H1 (cell line): Measurements from ENCODE around the gene PRPF39. TPM values are rescaled to one million over a fixed set of nuclear protein-coding genes. Genes with fewer than 3 reads are reported as not detected.

ENCODE experiments used
- CTCF ChIA-PET: fragments of 300-600 bp; sonication (Branson Sonifier 250); formaldehyde crosslinking; loops from one replicate; lab custom pipeline; 2021; ENCODE audit not compliant: partially characterized antibody; lab: Charles Lee
- POLR2A ChIA-PET: fragments of 300-600 bp; sonication (Branson Sonifier 250); formaldehyde crosslinking; loops from one replicate; lab custom pipeline; 2021; ENCODE audit warnings: inconsistent platforms; ENCODE audit not compliant: partially characterized antibody; lab: Charles Lee
- DNase-seq, 2 experiments: peaks; one replicate each; pipeline versions ENCODE4 v3.0.0 to v3.0.0-alpha.2; 2010 to 2022; ENCODE audit warnings: low spot score in 2 of 2, low read depth in 1 of 2, mixed read lengths in 1 of 2
- FAIRE-seq: peaks from 2 replicates; lab custom pipeline; 2011; peaks lifted over from hg19 to GRCh38; lab: Jason Lieb, UNC
- H2AFZ ChIP-seq: 2 replicates; pipeline ENCODE4 v1.8.1; 2012; ENCODE audit warnings: low read length, inconsistent platforms
- H2AK5ac ChIP-seq: 2 replicates; pipeline ENCODE4 v1.6.1; 2013; ENCODE audit warnings: low read depth, low read length
- H2BK120ac ChIP-seq: replicated peaks from 2 replicates; pipeline ENCODE3; 2013; ENCODE audit warnings: low read depth, low read length, inconsistent platforms
- H2BK12ac ChIP-seq: 2 replicates; pipeline ENCODE4 v1.6.1; 2013; ENCODE audit warnings: low read depth, low read length
- H2BK15ac ChIP-seq: 2 replicates; pipeline ENCODE4 v1.6.1; 2013; ENCODE audit warnings: low read length
- H2BK20ac ChIP-seq: 2 replicates; pipeline ENCODE4 v1.6.1; 2013; ENCODE audit warnings: low read length
- H2BK5ac ChIP-seq: 2 replicates; pipeline ENCODE4 v1.6.1; 2013; ENCODE audit warnings: low read depth, low read length
- H3K14ac ChIP-seq: 2 replicates; pipeline ENCODE4 v1.6.1; 2013; ENCODE audit warnings: inconsistent platforms; ENCODE audit not compliant: insufficient read length
- H3K18ac ChIP-seq: 2 replicates; pipeline ENCODE4 v1.6.1; 2013; ENCODE audit warnings: low read length; ENCODE audit errors: extremely low read depth
- H3K23ac ChIP-seq: 2 replicates; pipeline ENCODE4 v1.6.1; 2013; ENCODE audit warnings: inconsistent platforms; ENCODE audit not compliant: insufficient read length
- H3K23me2 ChIP-seq: 2 replicates; pipeline ENCODE4 v1.6.1; 2013; ENCODE audit warnings: low read depth, low read length
- H3K27ac ChIP-seq: 2 replicates; pipeline ENCODE4 v1.6.1; 2011; ENCODE audit warnings: low read depth, low read length, inconsistent platforms
- H3K27me3 ChIP-seq, 4 experiments: replicated peaks in 1 of 4; 1 replicate in 1 of 4; 2 replicates in 3 of 4; pipeline versions ENCODE4 v1.6.1 to v1.8.1; 2011 to 2013; ENCODE audit warnings: low read length in 3 of 4, mild to moderate bottlenecking in 3 of 4, inconsistent platforms in 2 of 4, mixed read lengths in 2 of 4, moderate library complexity in 1 of 4; ENCODE audit not compliant: control insufficient read depth in 3 of 4, insufficient read depth in 3 of 4; ENCODE audit errors: extremely low read depth in 1 of 4
- H3K36me3 ChIP-seq, 4 experiments: 2 replicates each; pipeline versions ENCODE4 v1.6.1 to v1.8.1; 2011 to 2013; ENCODE audit warnings: mild to moderate bottlenecking in 4 of 4, low read length in 3 of 4, moderate library complexity in 2 of 4, control low read depth in 1 of 4, inconsistent platforms in 1 of 4; ENCODE audit not compliant: insufficient read depth in 4 of 4, control insufficient read depth in 2 of 4
- H3K4ac ChIP-seq: replicated peaks from 2 replicates; pipeline ENCODE3; 2013; ENCODE audit warnings: low read length, low read depth, mixed read lengths, inconsistent platforms; ENCODE audit not compliant: insufficient read length
- H3K4me1 ChIP-seq, 4 experiments: replicated peaks in 1 of 4; 1 replicate in 1 of 4; 2 replicates in 3 of 4; pipeline versions ENCODE4 v1.6.1 to v1.8.1; 2011 to 2013; ENCODE audit warnings: low read length in 3 of 4, inconsistent platforms in 2 of 4, mixed read lengths in 1 of 4; ENCODE audit not compliant: insufficient read depth in 4 of 4, control insufficient read depth in 3 of 4
- H3K4me2 ChIP-seq, 2 experiments: 2 replicates each; pipeline versions ENCODE4 v1.6.1 to v1.8.1; 2011 to 2013; ENCODE audit warnings: low read depth in 2 of 2, low read length in 2 of 2, control low read depth in 1 of 2, inconsistent platforms in 1 of 2, mild to moderate bottlenecking in 1 of 2; ENCODE audit not compliant: insufficient read depth in 1 of 2
- H3K4me3 ChIP-seq, 4 experiments: fragments of 200-600, 300-600 bp in 1 of 4; sonication (generic), shearing (Covaris generic), sonication (Bioruptor Twin) in 1 of 4; 2 replicates each; pipeline versions ENCODE4 v1.5.1 to v1.8.1; 2011 to 2016; ENCODE audit warnings: low read length in 4 of 4, low read depth in 3 of 4, control low read depth in 2 of 4, inconsistent platforms in 2 of 4, mild to moderate bottlenecking in 2 of 4, mixed read lengths in 1 of 4, moderate library complexity in 1 of 4; ENCODE audit not compliant: insufficient read depth in 2 of 4; ENCODE audit errors: extremely low read depth in 1 of 4
- H3K56ac ChIP-seq: replicated peaks from 2 replicates; pipeline ENCODE3; 2013; ENCODE audit warnings: low read depth, mild to moderate bottlenecking, mixed read lengths, low read length, inconsistent platforms; ENCODE audit not compliant: insufficient read length
- H3K79me1 ChIP-seq: 2 replicates; pipeline ENCODE4 v1.6.1; 2013; ENCODE audit warnings: low read depth, low read length, control low read depth
- H3K79me2 ChIP-seq, 2 experiments: 2 replicates each; pipeline versions ENCODE4 v1.6.1 to v1.8.1; 2012 to 2013; ENCODE audit warnings: low read length in 2 of 2, mild to moderate bottlenecking in 2 of 2, inconsistent platforms in 1 of 2; ENCODE audit not compliant: insufficient read depth in 2 of 2, control insufficient read depth in 1 of 2
- H3K9ac ChIP-seq, 4 experiments: replicated peaks in 1 of 4; 1 replicate in 1 of 4; 2 replicates in 3 of 4; pipeline versions ENCODE4 v1.6.1 to v1.8.1; 2011 to 2013; ENCODE audit warnings: low read depth in 3 of 4, low read length in 3 of 4, control low read depth in 2 of 4, mild to moderate bottlenecking in 2 of 4, moderate library complexity in 2 of 4, inconsistent platforms in 1 of 4; ENCODE audit errors: extremely low read depth in 1 of 4
- H3K9me3 ChIP-seq, 2 experiments: 2 replicates each; pipeline versions ENCODE4 v1.6.1 to v1.8.1; 2012 to 2013; ENCODE audit warnings: mild to moderate bottlenecking in 2 of 2, moderate library complexity in 2 of 2, control low read depth in 1 of 2, inconsistent platforms in 1 of 2, low read depth in 1 of 2, low read length in 1 of 2, mixed read lengths in 1 of 2; ENCODE audit not compliant: insufficient read depth in 2 of 2
- H4K20me1 ChIP-seq, 2 experiments: replicated peaks in 1 of 2; 2 replicates each; pipeline versions ENCODE3 to v1.8.1; 2011 to 2013; ENCODE audit warnings: inconsistent platforms in 2 of 2, low read length in 2 of 2, mild to moderate bottlenecking in 1 of 2; ENCODE audit not compliant: insufficient read depth in 2 of 2, control insufficient read depth in 1 of 2
- H4K5ac ChIP-seq: 2 replicates; pipeline ENCODE4 v1.6.1; 2013; ENCODE audit warnings: low read length, low read depth, mixed read lengths, inconsistent platforms; ENCODE audit not compliant: insufficient read length
- H4K8ac ChIP-seq: 2 replicates; pipeline ENCODE4 v1.8.0; 2013; ENCODE audit warnings: mild to moderate bottlenecking, moderate library complexity, low read length, inconsistent platforms; ENCODE audit not compliant: insufficient read depth; ENCODE audit errors: extremely low read depth
- H4K91ac ChIP-seq: replicated peaks from 2 replicates; pipeline ENCODE3; 2013; ENCODE audit warnings: low read length, mixed read lengths, inconsistent platforms; ENCODE audit not compliant: insufficient read length
- BACH1 ChIP-seq: IDR thresholded peaks from 2 replicates; pipeline ENCODE4 v1.6.1; 2012; ENCODE audit warnings: low read length, improper control_type of control experiment
- CHD1 ChIP-seq: IDR thresholded peaks from 2 replicates; pipeline ENCODE4 v1.6.1; 2012; ENCODE audit warnings: low read depth, low read length, improper control_type of control experiment
- CREB1 ChIP-seq: IDR thresholded peaks from 2 replicates; pipeline ENCODE4 v1.6.1; 2012; ENCODE audit warnings: inconsistent platforms
- FOSL1 ChIP-seq: IDR thresholded peaks from 2 replicates; pipeline ENCODE4 v1.6.1; 2011; ENCODE audit warnings: mild to moderate bottlenecking, low read depth, low read length, moderate library complexity; ENCODE audit not compliant: insufficient read depth
- GABPA ChIP-seq: IDR thresholded peaks from 2 replicates; pipeline ENCODE4 v1.6.1; 2011; ENCODE audit warnings: mild to moderate bottlenecking, low read length, moderate library complexity, borderline replicate concordance; ENCODE audit not compliant: insufficient read depth
- JUN ChIP-seq: IDR thresholded peaks from 2 replicates; pipeline ENCODE4 v1.6.1; 2011; ENCODE audit warnings: low read depth, mild to moderate bottlenecking, improper control_type of control experiment, low read length
- RAD21 ChIP-seq, 2 experiments: IDR thresholded peaks in 1 of 2; conservative IDR thresholded peaks in 1 of 2; 2 replicates each; pipeline ENCODE4 v1.6.1; 2011; ENCODE audit warnings: low read depth in 2 of 2, low read length in 2 of 2, improper control_type of control experiment in 1 of 2, inconsistent platforms in 1 of 2, mild to moderate bottlenecking in 1 of 2, moderate library complexity in 1 of 2
- RFX5 ChIP-seq: IDR thresholded peaks from 2 replicates; pipeline ENCODE4 v1.6.1; 2011; ENCODE audit warnings: low read depth, low read length, improper control_type of control experiment, borderline replicate concordance
- SUZ12 ChIP-seq: fragments of 200-600 bp; sonication (generic); IDR thresholded peaks from 2 replicates; pipeline ENCODE4 v1.6.1; 2012; ENCODE audit warnings: mild to moderate bottlenecking, inconsistent platforms, low read length, moderate library complexity, mixed read lengths
- TAF1 ChIP-seq: IDR thresholded peaks from 2 replicates; pipeline ENCODE4 v1.6.1; 2011; ENCODE audit warnings: mild to moderate bottlenecking, low read depth, low read length
- USF2 ChIP-seq: IDR thresholded peaks from 2 replicates; pipeline ENCODE4 v1.6.1; 2011; ENCODE audit warnings: low read length, improper control_type of control experiment
- YY1 ChIP-seq: IDR thresholded peaks from 2 replicates; pipeline ENCODE4 v1.6.1; 2011; ENCODE audit warnings: low read depth, mild to moderate bottlenecking, low read length
- WGBS, 2 experiments: shearing (Covaris generic) in 1 of 2; methylation state at CpG; one replicate each; pipeline versions ENCODE4 v1.1.6 to v1.1.7; 2013 to 2015; ENCODE audit warnings: low lambda C conversion rate in 2 of 2, mixed read lengths in 2 of 2, inconsistent platforms in 1 of 2, low coverage in 1 of 2, missing lambda C conversion rate in 1 of 2; ENCODE audit not compliant: insufficient replicate concordance in 2 of 2, insufficient coverage in 1 of 2, insufficient read length in 1 of 2; ENCODE audit errors: extremely low coverage in 1 of 2, missing lambda C conversion rate in 1 of 2; 5-methylcytosine and 5-hydroxymethylcytosine counted together
- polyA plus RNA-seq, 7 experiments: library from polyadenylated mRNA; depleted of rRNA in 3 of 7; stranded (reverse) in 5 of 7; unstranded in 2 of 7; fragments of >200 nt in 5 of 7; fragments of 200-250 nt in 2 of 7; gene quantifications; 1 replicate in 5 of 7; 2 replicates in 1 of 7; 4 replicates in 1 of 7; pipeline versions ENCODE4 v1.2.1 to v1.2.3, GENCODE V29; 2011 to 2013; ENCODE audit warnings: missing spikeins in 2 of 7, mixed read lengths in 2 of 7
- total RNA-seq: library from RNA; stranded (reverse); fragmentation: NEBNext Ultra II Directional; extraction: Animal tissue kit (Norgen Biotek cat#: 25700); gene quantifications from 2 replicates; pipeline ENCODE4 v1.2.1, GENCODE V29; 2021

Gene PRPF39
- total and polyA plus RNA-seq, 2 of the 8 experiments (the other 6 are each of a cell fraction or from before 2014, with no cell fraction given): 22.4 to 43.3 TPM

DNA sequence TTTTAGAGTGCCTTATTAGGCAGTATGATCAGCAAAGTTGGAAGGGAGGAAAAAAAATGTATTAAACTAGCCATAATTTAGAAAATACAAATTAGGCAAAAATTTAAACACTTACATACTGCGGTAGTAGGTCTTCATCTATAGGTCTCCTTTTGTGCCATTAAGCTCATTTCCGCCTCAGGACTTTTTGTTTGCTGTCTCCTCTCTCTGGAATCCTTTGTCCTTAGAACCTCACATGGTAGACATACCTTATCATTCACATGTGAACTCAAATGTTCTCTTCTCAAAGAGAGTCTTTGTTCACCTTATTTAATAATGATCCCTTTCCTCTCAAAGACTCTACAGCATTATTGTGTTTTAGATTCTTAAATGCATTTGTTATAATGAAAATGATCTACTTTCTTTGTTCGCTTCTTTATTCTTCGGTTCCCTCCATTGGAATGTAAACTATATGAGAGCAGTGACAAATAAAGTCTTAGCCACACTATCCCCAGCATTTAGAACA, 66.5 kb downstream of the PRPF39 start:
- POLR2A ChIA-PET: interaction anchor here (0.7 kb wide), 1 partner anchor 16 kb away, joined by 3 read pairs; the partner anchor contains the start of gene FKBP3
- no peak overlapping the region for H2AK5ac ChIP-seq
- H2BK12ac ChIP-seq: no peak overlapping the region
- no peaks in the 10 kb centered on the region for H3K9me3 ChIP-seq
- no peak for DNase-seq
- H4K20me1 ChIP-seq: no peaks in the 10 kb centered on the region
- no peak overlapping the region for H3K4ac ChIP-seq
- no peak for FAIRE-seq
- CTCF ChIA-PET: no interaction called here
- no peak overlapping the region; the same call in 1 of the 2 replicates for H3K27ac ChIP-seq
- no peak overlapping the region for H4K91ac ChIP-seq
- H3K18ac ChIP-seq: no peak overlapping the region
- no peaks in the 10 kb centered on the region for H3K27me3 ChIP-seq
- 90% methylated on average over 4 of the region's 4 CpGs; no CpG with 5 or more reads in 1 of the 2 experiments for WGBS, 2 experiments
- no peak overlapping the region for H3K4me3 ChIP-seq
- H3K23ac ChIP-seq: no peak overlapping the region
- H3K4me2 ChIP-seq: no peak overlapping the region
- no peak overlapping the region for H3K14ac ChIP-seq
- H3K79me1 ChIP-seq: peaks cover 2% of the 10 kb centered on the region; the same call in 1 of the 2 replicates
- H3K9ac ChIP-seq: no peak overlapping the region
- H3K4me1 ChIP-seq: peaks cover 0 to 4% (median 2%) of the 10 kb centered on the region in 4 experiments; a peak in 2 of 7 replicates
- H4K8ac ChIP-seq: no peak overlapping the region
- no peak overlapping the region for H4K5ac ChIP-seq
- H2BK120ac ChIP-seq: no peak overlapping the region
- H3K23me2 ChIP-seq: no peaks in the 10 kb centered on the region; the same call in 1 of the 2 replicates
- no peak overlapping the region for H2AFZ ChIP-seq
- H3K79me2 ChIP-seq: peaks cover 0 to under 1% of the 10 kb centered on the region in 2 experiments; a peak in 1 of 4 replicates
- H3K36me3 ChIP-seq: peaks cover 0 to 2% (median 1%) of the 10 kb centered on the region in 4 experiments; a peak in 1 of 8 replicates
- H2BK20ac ChIP-seq: no peak overlapping the region
- no peak overlapping the region for H2BK15ac ChIP-seq
- H2BK5ac ChIP-seq: no peak overlapping the region
- H3K56ac ChIP-seq: no peak overlapping the region
- no peak for TF ChIP-seq CHD1
- no peak for TF ChIP-seq SUZ12
- no peak for TF ChIP-seq BACH1
- TF ChIP-seq JUN: no peak
- TF ChIP-seq RAD21 (IDR thresholded peaks at IDR 0.05 in 1 of 2, conservative IDR thresholded peaks at IDR 0.05 in 1 of 2; ENCODE audit: low read depth in 2 of 2, low read length in 2 of 2): no peak
- TF ChIP-seq CREB1: no peak
- TF ChIP-seq GABPA: no peak
- TF ChIP-seq YY1: no peak
- no peak for TF ChIP-seq TAF1
- no peak for TF ChIP-seq FOSL1
- TF ChIP-seq RFX5: no peak
- TF ChIP-seq USF2: no peak
